ENCODE measurements around the gene GPC4. TPM values are rescaled to one million over a fixed set of nuclear protein-coding genes. Genes with fewer than 3 reads are reported as not detected.
"Not testable (repeated sequence)": the region's sequence is repeated elsewhere in the genome, so short reads cannot be mapped to it uniquely, and the experiment has no call there.

The GPC4 gene
- total RNA-seq, 2 experiments from 2014 or later: not detected

GRCh38 chrX:133350751-133351150, 64.5 kb downstream of the GPC4 start:
- Mint-ChIP-seq H3K9me3 (no peaks in the 10 kb centered on the region), H3K27me3 (peaks cover 3% of the 10 kb centered on the region), H3K4me3 (no peak overlapping the region), H3K27ac (no peak overlapping the region), H3K4me1 (ENCODE audit: low read depth) (no peaks in the 10 kb centered on the region), H3K36me3 (no peaks in the 10 kb centered on the region)
- DNase-seq: no peak
- ChIA-PET CTCF (no interaction called here), POLR2A (interaction anchor here (0.6 kb wide), 1 partner anchor 433 kb away, joined by 3 read pairs; no protein-coding TSS in a partner anchor)
- intact Hi-C loops (cut with micrococcal nuclease): no loop called here

GRCh38 chrX:133346026-133346425, 69.3 kb downstream of the GPC4 start:
- no peaks in the 10 kb centered on the region for H3K4me1 Mint-ChIP-seq (ENCODE audit: low read depth)
- intact Hi-C loops (cut with micrococcal nuclease): no loop called here
- H3K27ac Mint-ChIP-seq: no peak overlapping the region
- no peaks in the 10 kb centered on the region for H3K27me3 Mint-ChIP-seq
- ChIA-PET POLR2A (no interaction called here), CTCF (no interaction called here)
- no peaks in the 10 kb centered on the region for H3K36me3 Mint-ChIP-seq
- no peak overlapping the region for H3K4me3 Mint-ChIP-seq
- DNase-seq: no peak
- H3K9me3 Mint-ChIP-seq: no peaks in the 10 kb centered on the region

- no peaks in the 10 kb centered on the region for H3K27me3 Mint-ChIP-seq
- ChIA-PET CTCF (no interaction called here), POLR2A (no interaction called here)
- no peaks in the 10 kb centered on the region for H3K36me3 Mint-ChIP-seq
- DNase-seq: no peak
- no peak overlapping the region for H3K4me3 Mint-ChIP-seq
- H3K4me1 Mint-ChIP-seq (ENCODE audit: low read depth): no peaks in the 10 kb centered on the region
- intact Hi-C loops (cut with micrococcal nuclease): no loop called here
- H3K9me3 Mint-ChIP-seq: no peaks in the 10 kb centered on the region
- no peak overlapping the region for H3K27ac Mint-ChIP-seq
Measured at GRCh38 chrX:133339566-133339965, 75.7 kb downstream of the GPC4 start.

- no peaks in the 10 kb centered on the region for H3K4me1 Mint-ChIP-seq (ENCODE audit: low read depth)
- POLR2A ChIA-PET: no interaction called here
- H3K4me3 Mint-ChIP-seq: no peak overlapping the region
- no peaks in the 10 kb centered on the region for H3K9me3 Mint-ChIP-seq
- H3K36me3 Mint-ChIP-seq: no peaks in the 10 kb centered on the region
- intact Hi-C loops (cut with micrococcal nuclease): no loop called here
- CTCF ChIA-PET: no interaction called here
- no peak overlapping the region for H3K27ac Mint-ChIP-seq
- no peaks in the 10 kb centered on the region for H3K27me3 Mint-ChIP-seq
- DNase-seq: no peak
Measured at GRCh38 chrX:133337250-133337649, 78.0 kb downstream of the GPC4 start.

DNA sequence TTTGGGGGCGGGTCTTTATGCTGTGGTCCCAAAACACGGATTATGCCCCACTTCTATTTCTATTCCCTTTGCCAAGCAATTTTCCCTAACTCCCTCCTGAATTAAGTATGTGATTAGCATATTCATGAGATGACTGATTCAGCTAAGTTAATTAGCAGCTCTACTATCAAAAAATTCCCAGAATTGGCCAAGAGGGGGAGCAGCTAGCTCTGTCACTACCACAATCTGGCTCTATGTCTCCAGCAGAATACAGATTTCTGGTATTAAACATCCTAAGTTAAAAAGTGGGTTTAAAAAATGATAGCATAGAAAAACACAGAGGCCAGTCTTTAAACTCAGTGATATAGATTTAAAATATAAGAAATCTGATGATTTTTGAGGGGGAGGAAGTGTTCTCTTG, 80.3 kb downstream of the GPC4 start:
- no peaks in the 10 kb centered on the region for H3K4me1 Mint-ChIP-seq (ENCODE audit: low read depth)
- POLR2A ChIA-PET: no interaction called here

DNA sequence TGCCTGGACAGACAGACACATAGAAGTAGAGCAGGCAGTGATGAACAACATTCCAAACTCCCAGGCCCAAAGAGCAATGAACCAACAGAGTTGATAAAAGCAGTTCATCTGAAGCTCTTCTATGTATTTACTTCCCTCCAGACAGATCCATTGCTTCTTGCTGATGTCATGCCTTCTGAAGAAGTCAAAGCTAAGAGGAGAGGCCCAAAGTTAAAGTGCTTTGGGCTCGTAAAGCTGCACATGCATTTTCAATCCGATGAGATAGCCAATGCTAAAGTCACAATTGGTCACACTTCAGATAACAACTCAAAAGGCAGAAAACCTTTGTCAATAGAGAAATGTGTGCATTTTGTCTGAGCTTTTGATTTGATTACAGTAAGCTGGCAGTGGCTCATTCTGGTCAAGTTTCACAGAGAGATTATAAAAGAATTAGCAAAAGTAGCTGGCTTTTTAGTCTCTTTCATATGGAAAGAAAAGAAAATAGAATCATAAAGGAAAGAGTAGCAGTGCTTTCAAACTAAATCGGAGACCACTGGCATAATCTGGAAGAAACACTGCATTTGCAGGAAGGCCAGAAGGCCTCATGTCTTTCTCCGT, 82.0 kb downstream of the GPC4 start:
- no peak overlapping the region for H3K4me3 Mint-ChIP-seq
- H3K27ac Mint-ChIP-seq: no peak overlapping the region
- no peaks in the 10 kb centered on the region for H3K4me1 Mint-ChIP-seq (ENCODE audit: low read depth)
- CTCF ChIA-PET: no interaction called here
- H3K9me3 Mint-ChIP-seq: no peaks in the 10 kb centered on the region
- POLR2A ChIA-PET: no interaction called here
- intact Hi-C loops (cut with micrococcal nuclease): no loop called here
- H3K36me3 Mint-ChIP-seq: no peaks in the 10 kb centered on the region
- no peak for DNase-seq
- H3K27me3 Mint-ChIP-seq: no peaks in the 10 kb centered on the region

More for the DNA sequence above, 80.3 kb downstream of the GPC4 start:
- no peak for DNase-seq
- no peaks in the 10 kb centered on the region for H3K9me3 Mint-ChIP-seq
- no peaks in the 10 kb centered on the region for H3K27me3 Mint-ChIP-seq
- H3K4me3 Mint-ChIP-seq: no peak overlapping the region
- CTCF ChIA-PET: interaction anchor here (0.7 to 1.2 kb wide), 3 partner anchors 8 to 1534 kb away, joined by 3 to 4 read pairs (median 4); no protein-coding TSS in a partner anchor
- H3K27ac Mint-ChIP-seq: no peak overlapping the region
- intact Hi-C loops (cut with micrococcal nuclease): loop anchor here (2.0 kb wide), 1 partner anchor 336 kb away; no protein-coding TSS in a partner anchor
- no peaks in the 10 kb centered on the region for H3K36me3 Mint-ChIP-seq

DNA sequence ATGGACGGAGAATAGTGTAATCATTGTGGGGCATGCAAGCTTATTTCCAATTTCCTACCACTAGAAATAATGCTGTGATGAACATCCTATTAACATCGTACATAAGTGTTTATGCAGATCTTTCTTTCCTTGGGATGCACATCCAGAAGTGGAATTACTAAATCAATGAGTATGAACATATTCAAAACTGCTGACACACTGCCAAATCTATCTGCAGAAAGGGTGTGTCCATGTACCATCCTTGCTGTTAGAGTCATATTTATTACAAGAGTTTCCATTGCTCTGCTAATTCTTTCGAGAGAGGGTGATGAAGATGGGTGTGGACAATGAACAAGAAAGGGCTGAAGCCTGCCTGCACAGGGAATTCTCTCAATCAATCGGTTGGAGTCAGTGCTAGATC, 82.6 kb downstream of the GPC4 start:
- POLR2A ChIA-PET: no interaction called here
- no peak for DNase-seq
- intact Hi-C loops (cut with micrococcal nuclease): no loop called here
- CTCF ChIA-PET: no interaction called here
- Mint-ChIP-seq H3K27me3 (no peaks in the 10 kb centered on the region), H3K4me1 (ENCODE audit: low read depth) (no peaks in the 10 kb centered on the region), H3K4me3 (no peak overlapping the region), H3K9me3 (no peaks in the 10 kb centered on the region), H3K27ac (no peak overlapping the region), H3K36me3 (no peaks in the 10 kb centered on the region)

GRCh38 chrX:133330956-133331355, 84.3 kb downstream of the GPC4 start:
- Mint-ChIP-seq H3K27me3 (no peaks in the 10 kb centered on the region), H3K36me3 (no peaks in the 10 kb centered on the region), H3K9me3 (no peaks in the 10 kb centered on the region), H3K4me3 (no peak overlapping the region), H3K27ac (no peak overlapping the region), H3K4me1 (ENCODE audit: low read depth) (no peaks in the 10 kb centered on the region)
- intact Hi-C loops (cut with micrococcal nuclease): no loop called here
- DNase-seq: no peak
- CTCF ChIA-PET: no interaction called here
- POLR2A ChIA-PET: no interaction called here

- intact Hi-C loops (cut with micrococcal nuclease): no loop called here
- ChIA-PET CTCF (no interaction called here), POLR2A (no interaction called here)
- H3K27me3 Mint-ChIP-seq: no peaks in the 10 kb centered on the region
- no peaks in the 10 kb centered on the region for H3K36me3 Mint-ChIP-seq
- H3K4me1 Mint-ChIP-seq (ENCODE audit: low read depth): no peaks in the 10 kb centered on the region
- H3K9me3 Mint-ChIP-seq: no peaks in the 10 kb centered on the region
- no peak overlapping the region for H3K27ac Mint-ChIP-seq
- DNase-seq: no peak
- no peak overlapping the region for H3K4me3 Mint-ChIP-seq
Measured at GRCh38 chrX:133325422-133325821, 89.9 kb downstream of the GPC4 start.

- Mint-ChIP-seq H3K4me1 (ENCODE audit: low read depth) (no peaks in the 10 kb centered on the region), H3K27me3 (no peaks in the 10 kb centered on the region), H3K4me3 (no peak overlapping the region), H3K27ac (no peak overlapping the region), H3K36me3 (no peaks in the 10 kb centered on the region), H3K9me3 (no peaks in the 10 kb centered on the region)
- intact Hi-C loops (cut with micrococcal nuclease): no loop called here
- no peak for DNase-seq
- CTCF ChIA-PET: no interaction called here
- POLR2A ChIA-PET: no interaction called here
Measured at GRCh38 chrX:133323431-133323830, 91.9 kb downstream of the GPC4 start.

- intact Hi-C loops (cut with micrococcal nuclease); H3K27ac Mint-ChIP-seq; DNase-seq; H3K4me1 Mint-ChIP-seq (ENCODE audit: low read depth); H3K27me3 Mint-ChIP-seq; H3K36me3 Mint-ChIP-seq; CTCF ChIA-PET; POLR2A ChIA-PET; H3K4me3 Mint-ChIP-seq; H3K9me3 Mint-ChIP-seq: not testable (repeated sequence)
Measured at GRCh38 chrX:133322269-133322668, 93.0 kb downstream of the GPC4 start.

GRCh38 chrX:133321451-133321850, 93.8 kb downstream of the GPC4 start:
- no peaks in the 10 kb centered on the region for H3K9me3 Mint-ChIP-seq
- no peak for DNase-seq
- H3K4me1 Mint-ChIP-seq (ENCODE audit: low read depth): no peaks in the 10 kb centered on the region
- CTCF ChIA-PET: no interaction called here
- no peak overlapping the region for H3K27ac Mint-ChIP-seq
- intact Hi-C loops (cut with micrococcal nuclease): no loop called here
- no peaks in the 10 kb centered on the region for H3K27me3 Mint-ChIP-seq
- H3K36me3 Mint-ChIP-seq: no peaks in the 10 kb centered on the region
- POLR2A ChIA-PET: no interaction called here
- no peak overlapping the region for H3K4me3 Mint-ChIP-seq

- Mint-ChIP-seq H3K36me3 (no peaks in the 10 kb centered on the region), H3K4me3 (no peak overlapping the region), H3K27me3 (peaks cover 4% of the 10 kb centered on the region), H3K9me3 (no peaks in the 10 kb centered on the region), H3K27ac (no peak overlapping the region), H3K4me1 (ENCODE audit: low read depth) (no peaks in the 10 kb centered on the region)
- POLR2A ChIA-PET: no interaction called here
- intact Hi-C loops (cut with micrococcal nuclease): no loop called here
- no peak for DNase-seq
- CTCF ChIA-PET: no interaction called here
Measured at GRCh38 chrX:133314281-133314680, 101.0 kb downstream of the GPC4 start.
